ENCODE results near the gene SYT17.
A peak's percentile ranks its signal among the peaks of the same experiment; 100 is the strongest.

The SYT17 gene

GRCh38 chr16:19127205-19127604 is 40.8 kb upstream of the SYT17 start:
- no peak overlapping the region for H3K4me3 ChIP-seq
- H3K9me3 ChIP-seq, result no peaks in the 10 kb centered on the region
- H3K4me1 ChIP-seq, result peaks cover 0 to 20% (median 17%) of the 10 kb centered on the region in 4 donors
- intact Hi-C loops (cut with DNase I; ENCODE audit: low total_unique reads), result no loop called here
- H3K27ac ChIP-seq, result no peak overlapping the region
- H3K36me3 ChIP-seq, result peaks cover 0 to 3% (median 0%) of the 10 kb centered on the region in 3 donors
- no peak for DNase-seq
- H3K27me3 ChIP-seq, result no peaks in the 10 kb centered on the region
- TF ChIP-seq, protein P1, sequence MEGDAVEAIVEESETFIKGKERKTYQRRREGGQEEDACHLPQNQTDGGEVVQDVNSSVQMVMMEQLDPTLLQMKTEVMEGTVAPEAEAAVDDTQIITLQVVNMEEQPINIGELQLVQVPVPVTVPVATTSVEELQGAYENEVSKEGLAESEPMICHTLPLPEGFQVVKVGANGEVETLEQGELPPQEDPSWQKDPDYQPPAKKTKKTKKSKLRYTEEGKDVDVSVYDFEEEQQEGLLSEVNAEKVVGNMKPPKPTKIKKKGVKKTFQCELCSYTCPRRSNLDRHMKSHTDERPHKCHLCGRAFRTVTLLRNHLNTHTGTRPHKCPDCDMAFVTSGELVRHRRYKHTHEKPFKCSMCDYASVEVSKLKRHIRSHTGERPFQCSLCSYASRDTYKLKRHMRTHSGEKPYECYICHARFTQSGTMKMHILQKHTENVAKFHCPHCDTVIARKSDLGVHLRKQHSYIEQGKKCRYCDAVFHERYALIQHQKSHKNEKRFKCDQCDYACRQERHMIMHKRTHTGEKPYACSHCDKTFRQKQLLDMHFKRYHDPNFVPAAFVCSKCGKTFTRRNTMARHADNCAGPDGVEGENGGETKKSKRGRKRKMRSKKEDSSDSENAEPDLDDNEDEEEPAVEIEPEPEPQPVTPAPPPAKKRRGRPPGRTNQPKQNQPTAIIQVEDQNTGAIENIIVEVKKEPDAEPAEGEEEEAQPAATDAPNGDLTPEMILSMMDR (IDR thresholded peaks at IDR 0.05), result no peak

GRCh38 chr16:19127674-19128131 is 40.3 kb upstream of the SYT17 start:
- Histone ChIP-seq H3K27me3 (no peaks in the 10 kb centered on the region), H3K27ac (no peak overlapping the region), H3K36me3 (peaks cover 0 to 3% (median 0%) of the 10 kb centered on the region in 3 donors), H3K9me3 (no peaks in the 10 kb centered on the region), H3K4me1 (peaks cover 0 to 23% (median 18%) of the 10 kb centered on the region in 4 donors), H3K4me3 (no peak overlapping the region)
- DNase-seq, result no peak
- TF ChIP-seq, protein P1 (IDR thresholded peaks at IDR 0.05), result no peak
- intact Hi-C loops (cut with DNase I; ENCODE audit: low total_unique reads), result no loop called here

DNA sequence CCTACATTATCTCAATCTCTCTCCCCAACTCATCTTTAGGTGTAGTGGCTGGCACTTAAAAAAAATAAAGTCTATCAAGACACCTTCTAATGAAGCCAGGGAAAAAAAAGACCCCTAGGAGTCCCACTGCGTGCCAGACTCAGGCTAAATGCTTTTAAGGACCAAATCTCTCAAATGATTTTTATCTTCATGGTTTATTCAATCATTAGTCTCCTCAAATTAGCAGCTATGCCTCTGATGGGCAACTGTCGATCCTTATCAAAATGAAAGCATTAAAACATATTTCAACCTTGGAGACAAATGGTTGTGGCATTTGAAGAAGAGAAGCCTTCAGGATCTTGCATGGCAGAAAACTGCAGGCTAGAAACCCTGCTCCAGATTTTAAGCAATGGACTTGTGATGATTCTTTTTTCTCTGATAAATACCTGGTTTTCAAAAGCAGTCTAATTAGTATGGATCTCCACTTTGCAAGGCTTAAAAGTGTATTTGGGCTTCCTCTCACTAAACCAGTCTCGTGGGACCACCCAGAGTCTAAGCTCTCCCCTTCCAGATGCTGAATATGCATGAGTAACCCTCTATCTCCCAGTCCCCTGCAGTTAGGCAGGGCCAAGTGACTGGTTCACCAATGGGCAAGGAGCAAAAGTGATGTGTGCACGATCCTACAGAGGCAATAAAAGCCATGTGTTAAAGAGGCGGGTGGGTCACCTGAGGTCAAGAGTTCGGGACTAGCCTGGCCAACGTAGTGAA is 39.4 kb upstream of the SYT17 start:
- Histone ChIP-seq H3K4me3 (no peak overlapping the region), H3K4me1 (peaks cover 0 to 24% (median 18%) of the 10 kb centered on the region in 4 donors), H3K27me3 (no peaks in the 10 kb centered on the region), H3K9me3 (no peaks in the 10 kb centered on the region), H3K36me3 (peaks cover 0 to 3% (median 0%) of the 10 kb centered on the region in 3 donors), H3K27ac (no peak overlapping the region)
- intact Hi-C loops (cut with DNase I; ENCODE audit: low total_unique reads), result no loop called here
- DNase-seq, result no peak
- TF ChIP-seq, protein P1 (IDR thresholded peaks at IDR 0.05), result no peak

DNA sequence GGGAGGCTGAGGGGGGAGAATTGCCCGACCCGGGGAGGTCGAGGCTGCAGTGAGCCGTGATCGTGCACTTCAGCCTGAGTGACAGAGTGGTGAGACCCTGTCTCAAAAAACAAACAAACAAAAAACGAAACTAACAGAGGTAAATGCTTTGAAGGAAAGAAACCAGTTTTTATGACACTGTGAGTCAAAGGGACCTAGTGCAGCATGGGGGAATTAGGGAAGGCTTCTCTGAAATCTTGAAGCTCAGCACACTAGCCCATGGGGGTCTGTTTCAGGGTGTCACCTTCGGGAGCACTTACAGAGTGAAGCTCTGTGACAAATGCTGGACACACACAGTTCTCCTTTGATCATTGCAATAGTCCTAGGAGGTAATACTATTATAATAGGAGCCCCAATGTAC is 37.7 kb upstream of the SYT17 start:
- intact Hi-C loops (cut with DNase I; ENCODE audit: low total_unique reads), result no loop called here
- Histone ChIP-seq H3K4me3 (no peak overlapping the region), H3K4me1 (peaks cover 0 to 24% (median 19%) of the 10 kb centered on the region in 4 donors), H3K36me3 (peaks cover 0 to 3% (median 0%) of the 10 kb centered on the region in 3 donors), H3K27me3 (no peaks in the 10 kb centered on the region), H3K27ac (peak overlapping the region; percentile 54 to 64), H3K9me3 (no peaks in the 10 kb centered on the region)
- DNase-seq, result no peak
- TF ChIP-seq, protein P1 (IDR thresholded peaks at IDR 0.05), result no peak

DNA sequence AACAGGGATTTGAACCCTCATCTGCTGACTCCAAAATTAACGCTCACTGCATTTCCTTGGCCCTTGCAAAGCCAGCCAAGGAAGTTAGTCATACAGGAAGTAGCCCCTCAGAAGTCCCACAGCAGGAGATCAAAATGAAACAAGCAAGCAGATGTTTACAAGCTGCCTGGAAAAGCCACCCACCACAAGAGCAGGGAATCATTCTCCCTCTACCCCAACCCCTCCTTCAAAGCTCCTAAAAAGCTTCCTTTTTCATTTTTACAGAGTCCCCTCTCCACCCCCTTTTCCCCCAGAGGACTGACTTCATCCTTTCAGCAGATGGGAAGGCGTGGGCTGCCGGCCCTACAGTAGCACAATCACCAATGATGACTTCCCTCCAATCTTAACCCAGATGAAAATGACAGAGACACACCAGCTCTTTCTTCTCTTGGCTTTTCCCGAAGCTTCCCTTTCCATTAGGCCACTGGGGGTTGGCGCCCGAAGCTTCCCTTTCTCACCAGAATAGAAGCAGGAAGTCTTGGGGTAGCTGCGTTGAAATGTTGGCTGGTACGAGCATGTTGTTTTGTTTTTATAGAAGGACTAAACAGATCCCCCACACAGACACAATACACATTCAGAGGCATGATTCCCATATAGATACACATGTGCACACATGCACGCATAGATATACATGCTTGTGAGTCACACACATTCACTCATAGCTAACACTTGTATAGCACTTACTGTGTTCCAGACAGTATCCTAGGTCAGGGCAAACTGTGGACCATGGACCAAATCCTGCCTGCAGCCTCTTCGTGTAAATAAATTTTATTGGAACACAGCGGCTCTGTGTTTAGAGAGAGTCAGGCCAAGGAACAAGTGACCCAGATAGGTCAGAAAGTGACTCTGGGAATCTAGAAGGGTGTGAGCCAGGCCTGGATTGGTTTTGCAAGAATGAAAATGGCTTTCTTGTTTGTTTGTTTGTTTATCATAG is 36.9 kb upstream of the SYT17 start:
- intact Hi-C loops (cut with DNase I; ENCODE audit: low total_unique reads), result no loop called here
- Histone ChIP-seq H3K4me1 (peaks cover 0 to 32% (median 25%) of the 10 kb centered on the region in 4 donors), H3K27ac (peak overlapping the region; percentile 54 to 64), H3K9me3 (no peaks in the 10 kb centered on the region), H3K4me3 (no peak overlapping the region), H3K36me3 (no peaks in the 10 kb centered on the region), H3K27me3 (no peaks in the 10 kb centered on the region)
- DNase-seq, result peak; percentile 56 to 73
- TF ChIP-seq, protein P1 (IDR thresholded peaks at IDR 0.05), result no peak

Measured in tibial artery (tissue), 4 donors.